ENCODE results near the gene CCR5.

Gene CCR5

GRCh38 chr3:46414739-46415138, 44.0 kb downstream of the CCR5 start:
- Histone ChIP-seq H2AFZ (ENCODE audit: low read length) (no peak overlapping the region), H3K27ac (ENCODE audit: low read depth, low read length, poor library complexity, severe bottlenecking) (no peak overlapping the region), H3K9ac (ENCODE audit: low read length) (no peak overlapping the region), H3K27me3 (ENCODE audit: insufficient read depth, low read length) (no peaks in the 10 kb centered on the region; the same call in 1 of the 2 replicates), H3K4me2 (ENCODE audit: low read length) (no peak overlapping the region), H3K9me2 (ENCODE audit: low read depth, low read length) (no peaks in the 10 kb centered on the region), H4K20me1 (ENCODE audit: insufficient read depth, low read length) (no peaks in the 10 kb centered on the region), H3F3A (ENCODE audit: insufficient read depth, low read length) (no peaks in the 10 kb centered on the region), H3K9me3 (ENCODE audit: low read length) (no peaks in the 10 kb centered on the region), H3K4me1 (ENCODE audit: insufficient read depth, low read length, severe bottlenecking) (no peaks in the 10 kb centered on the region), H3K36me3 (ENCODE audit: insufficient read depth, low read length) (no peaks in the 10 kb centered on the region), H3K4me3 (ENCODE audit: low read depth, low read length, poor library complexity, severe bottlenecking) (no peak overlapping the region), H3K79me2 (ENCODE audit: insufficient read depth, low read length) (no peaks in the 10 kb centered on the region)
- no peak for TF ChIP-seq CTCF (IDR thresholded peaks at IDR 0.05; ENCODE audit: low read length)
- no peak for TF ChIP-seq EZH2 (IDR thresholded peaks at IDR 0.05; ENCODE audit: borderline replicate concordance, low read length)

GRCh38 chr3:46416125-46416810, 45.5 kb downstream of the CCR5 start:
- Histone ChIP-seq H3K4me3 (ENCODE audit: low read depth, low read length, poor library complexity, severe bottlenecking) (no peak overlapping the region), H3K9me2 (ENCODE audit: low read depth, low read length) (no peaks in the 10 kb centered on the region), H4K20me1 (ENCODE audit: insufficient read depth, low read length) (no peaks in the 10 kb centered on the region), H3K9ac (ENCODE audit: low read length) (no peak overlapping the region), H3K4me2 (ENCODE audit: low read length) (no peak overlapping the region), H2AFZ (ENCODE audit: low read length) (no peak overlapping the region), H3K79me2 (ENCODE audit: insufficient read depth, low read length) (no peaks in the 10 kb centered on the region), H3K9me3 (ENCODE audit: low read length) (no peaks in the 10 kb centered on the region), H3K4me1 (ENCODE audit: insufficient read depth, low read length, severe bottlenecking) (no peaks in the 10 kb centered on the region), H3K27ac (ENCODE audit: low read depth, low read length, poor library complexity, severe bottlenecking) (no peak overlapping the region), H3K36me3 (ENCODE audit: insufficient read depth, low read length) (no peaks in the 10 kb centered on the region), H3K27me3 (ENCODE audit: insufficient read depth, low read length) (no peaks in the 10 kb centered on the region), H3F3A (ENCODE audit: insufficient read depth, low read length) (no peaks in the 10 kb centered on the region)
- TF ChIP-seq EZH2 (IDR thresholded peaks at IDR 0.05; ENCODE audit: borderline replicate concordance, low read length) (no peak), CTCF (IDR thresholded peaks at IDR 0.05; ENCODE audit: low read length) (no peak)

GRCh38 chr3:46416811-46417510, 46.2 kb downstream of the CCR5 start:
- H3K4me1 ChIP-seq (ENCODE audit: insufficient read depth, low read length, severe bottlenecking) = no peaks in the 10 kb centered on the region
- H3K27me3 ChIP-seq (ENCODE audit: insufficient read depth, low read length) = no peaks in the 10 kb centered on the region
- H3K4me3 ChIP-seq (ENCODE audit: low read depth, low read length, poor library complexity, severe bottlenecking) = no peak overlapping the region
- H2AFZ ChIP-seq (ENCODE audit: low read length) = no peak overlapping the region
- no peaks in the 10 kb centered on the region for H3K9me2 ChIP-seq (ENCODE audit: low read depth, low read length)
- H4K20me1 ChIP-seq (ENCODE audit: insufficient read depth, low read length) = no peaks in the 10 kb centered on the region
- H3K9me3 ChIP-seq (ENCODE audit: low read length) = no peaks in the 10 kb centered on the region
- H3F3A ChIP-seq (ENCODE audit: insufficient read depth, low read length) = no peaks in the 10 kb centered on the region
- H3K27ac ChIP-seq (ENCODE audit: low read depth, low read length, poor library complexity, severe bottlenecking) = no peak overlapping the region
- no peak overlapping the region for H3K4me2 ChIP-seq (ENCODE audit: low read length)
- no peak overlapping the region for H3K9ac ChIP-seq (ENCODE audit: low read length)
- no peaks in the 10 kb centered on the region for H3K36me3 ChIP-seq (ENCODE audit: insufficient read depth, low read length)
- H3K79me2 ChIP-seq (ENCODE audit: insufficient read depth, low read length) = no peaks in the 10 kb centered on the region
- TF ChIP-seq CTCF (IDR thresholded peaks at IDR 0.05; ENCODE audit: low read length) (no peak), EZH2 (IDR thresholded peaks at IDR 0.05; ENCODE audit: borderline replicate concordance, low read length) (no peak)
